WTC11 (cell line): ENCODE data around the gene KRTAP20-2.

Experiments used
- SP1 ChIP-seq: sonication (generic); formaldehyde crosslinking; conservative IDR thresholded peaks from 2 replicates; pipeline ENCODE4 v1.8.1; 2022; ENCODE audit warnings: missing genetic modification reagents
- TF ChIP-seq, protein P1 (sequence below): fragments of 200-600 bp; IDR thresholded peaks from 2 replicates; pipeline ENCODE4 v1.8.0; 2022; ENCODE audit warnings: antibody characterized with exemption

DNA sequence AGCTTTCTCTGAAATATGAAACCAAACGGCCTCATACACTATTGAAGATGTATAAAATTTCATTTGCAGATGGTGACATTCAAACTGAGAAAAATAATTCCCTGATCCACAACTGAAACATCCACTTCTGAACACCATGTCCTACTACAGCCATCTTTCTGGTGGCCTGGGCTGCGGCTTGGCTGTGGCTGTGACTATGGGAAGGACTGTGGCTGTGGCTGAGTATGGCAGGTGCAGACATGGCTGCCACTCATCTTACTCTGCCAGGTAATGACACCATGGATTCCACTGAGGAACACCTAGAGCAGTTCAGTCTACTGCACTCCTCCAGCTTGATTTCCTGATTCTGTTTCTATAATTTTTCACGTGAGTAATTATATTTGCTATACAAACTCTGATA, 14.5 kb upstream of the KRTAP20-2 start, which contains the start of gene KRTAP20-4:
- TF ChIP-seq, protein P1, sequence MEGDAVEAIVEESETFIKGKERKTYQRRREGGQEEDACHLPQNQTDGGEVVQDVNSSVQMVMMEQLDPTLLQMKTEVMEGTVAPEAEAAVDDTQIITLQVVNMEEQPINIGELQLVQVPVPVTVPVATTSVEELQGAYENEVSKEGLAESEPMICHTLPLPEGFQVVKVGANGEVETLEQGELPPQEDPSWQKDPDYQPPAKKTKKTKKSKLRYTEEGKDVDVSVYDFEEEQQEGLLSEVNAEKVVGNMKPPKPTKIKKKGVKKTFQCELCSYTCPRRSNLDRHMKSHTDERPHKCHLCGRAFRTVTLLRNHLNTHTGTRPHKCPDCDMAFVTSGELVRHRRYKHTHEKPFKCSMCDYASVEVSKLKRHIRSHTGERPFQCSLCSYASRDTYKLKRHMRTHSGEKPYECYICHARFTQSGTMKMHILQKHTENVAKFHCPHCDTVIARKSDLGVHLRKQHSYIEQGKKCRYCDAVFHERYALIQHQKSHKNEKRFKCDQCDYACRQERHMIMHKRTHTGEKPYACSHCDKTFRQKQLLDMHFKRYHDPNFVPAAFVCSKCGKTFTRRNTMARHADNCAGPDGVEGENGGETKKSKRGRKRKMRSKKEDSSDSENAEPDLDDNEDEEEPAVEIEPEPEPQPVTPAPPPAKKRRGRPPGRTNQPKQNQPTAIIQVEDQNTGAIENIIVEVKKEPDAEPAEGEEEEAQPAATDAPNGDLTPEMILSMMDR: no peak
- no peak for TF ChIP-seq SP1 (CRISPR knock-in tag)
